SKM-1 (cell line): Measurements from ENCODE around the gene TRIM17.
"Not testable (repeated sequence)": the region's sequence is repeated elsewhere in the genome, so short reads cannot be mapped to it uniquely, and the experiment has no call there.

Experiments used
- DNase-seq: peaks from one replicate; lab custom pipeline; 2025; ENCODE audit not compliant: unreplicated experiment; lab: John Stamatoyannopoulos, UW

Gene TRIM17

DNA sequence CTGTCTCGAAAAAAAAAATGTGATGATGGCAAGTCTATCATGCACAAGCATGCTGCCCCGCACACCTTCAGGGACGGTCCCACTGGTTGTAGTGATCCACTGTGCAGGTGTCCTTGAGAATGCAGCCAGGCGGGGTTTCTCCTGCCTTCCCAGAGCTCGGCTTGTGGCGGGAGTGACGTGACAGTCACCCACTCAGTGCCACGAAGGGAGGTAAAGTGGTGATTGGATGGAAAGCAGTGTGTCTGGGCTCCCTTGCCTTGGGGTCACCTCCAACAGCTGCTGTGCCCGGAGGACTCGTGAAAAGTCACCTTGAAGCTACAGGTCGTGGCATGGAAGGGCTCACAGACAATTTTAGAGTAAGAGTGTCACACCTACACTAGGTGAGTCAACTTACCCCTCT lies 33.5 kb upstream of the TRIM17 start:
- DNase-seq = no peak

GRCh38 chr1:228448372-228448771 lies 31.7 kb upstream of the TRIM17 start:
- no peak for DNase-seq

- DNase-seq = no peak
Observed at GRCh38 chr1:228446852-228447251, 30.2 kb upstream of the TRIM17 start.

DNA sequence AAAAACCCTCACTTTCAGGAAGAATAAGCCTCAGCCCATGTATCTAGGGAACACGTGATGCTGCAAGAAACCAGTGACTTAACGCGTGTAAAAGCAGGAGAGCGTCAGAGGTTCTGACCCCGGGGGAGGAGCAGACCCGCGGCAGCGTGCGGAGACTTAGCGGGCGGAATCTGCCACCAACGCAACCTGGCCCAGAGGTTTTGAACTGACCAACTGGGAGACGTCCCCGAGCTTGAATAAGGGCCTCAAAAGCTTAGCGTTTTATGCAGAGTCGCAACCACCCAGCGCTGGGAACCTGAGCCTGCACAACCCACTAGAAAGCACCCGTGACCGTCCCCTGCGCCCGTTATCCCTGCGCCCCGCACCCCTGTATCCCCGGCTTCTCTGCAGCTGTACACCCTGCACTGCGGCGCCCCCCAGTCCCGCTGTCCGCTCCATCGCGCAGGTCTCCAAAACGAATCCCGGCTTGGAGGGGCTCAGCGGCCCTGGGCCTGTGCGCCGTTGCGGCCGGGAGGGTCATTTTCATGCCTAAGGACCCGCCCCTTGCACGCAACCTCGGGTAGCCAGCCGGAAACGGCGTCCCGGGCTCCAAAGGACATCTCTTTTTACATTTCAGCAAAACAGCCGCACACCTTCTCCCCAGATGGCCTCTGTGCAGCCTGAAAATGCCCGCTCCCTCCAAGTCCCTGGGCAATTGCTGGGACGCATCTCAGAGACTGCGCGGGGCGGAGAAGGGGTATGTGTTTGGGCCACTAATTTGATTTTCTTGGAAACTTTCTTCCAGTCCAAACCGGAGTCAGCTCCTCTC lies 29.4 kb upstream of the TRIM17 start:
- DNase-seq = no peak

DNA sequence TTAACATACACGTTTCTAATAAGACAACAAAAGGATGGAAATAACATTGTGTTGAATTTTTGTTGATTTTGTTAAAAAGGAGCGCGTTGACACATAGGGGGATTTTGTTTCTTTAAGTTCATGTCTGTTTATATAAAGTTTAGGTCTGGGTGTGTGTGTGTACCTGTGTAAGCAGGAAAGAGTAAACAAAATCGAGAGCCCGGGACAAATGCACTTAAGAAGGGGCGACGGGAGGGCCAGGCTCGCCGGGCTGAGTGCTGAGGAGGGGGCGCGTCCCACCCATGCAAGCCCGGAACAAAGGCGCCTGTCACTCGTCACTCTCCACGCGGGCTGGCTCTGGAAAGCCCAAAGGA lies 28.8 kb upstream of the TRIM17 start:
- no peak for DNase-seq

GRCh38 chr1:228443395-228443794 lies 26.7 kb upstream of the TRIM17 start:
- no peak for DNase-seq

DNA sequence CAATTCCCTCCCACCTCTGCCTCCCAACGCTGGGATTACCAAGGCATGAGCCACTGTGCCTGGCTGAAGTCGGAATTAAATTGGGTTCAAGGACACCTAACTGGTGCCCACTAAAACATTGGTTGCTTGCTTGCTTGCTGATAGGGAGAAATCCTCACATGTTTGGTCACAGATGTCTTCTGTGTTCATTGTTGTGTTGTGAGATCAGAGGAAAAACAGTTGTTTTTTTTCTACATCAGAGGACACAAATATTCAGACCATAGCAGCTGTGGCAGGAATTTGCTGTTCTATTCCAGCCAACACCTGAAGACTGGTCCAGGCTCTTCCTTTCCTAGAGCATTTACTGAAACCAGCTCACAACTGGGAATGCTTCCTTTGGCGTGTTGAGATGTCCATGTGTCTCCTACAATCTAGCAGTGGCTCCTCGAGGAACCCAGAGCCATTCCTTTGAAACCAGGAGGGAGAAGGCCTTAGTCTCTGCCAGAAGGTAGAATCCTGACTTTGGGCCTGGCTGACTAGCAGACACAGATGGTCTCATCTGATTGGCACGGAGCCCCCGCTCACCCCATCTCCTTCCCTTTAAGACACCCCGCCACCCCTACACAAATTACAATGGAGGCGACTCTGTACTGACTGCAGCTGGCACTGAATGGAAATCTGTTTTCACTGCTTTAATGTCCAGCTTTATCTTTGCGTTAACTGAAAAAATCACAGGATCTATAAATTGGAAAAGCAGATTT lies 24.3 kb upstream of the TRIM17 start:
- no peak for DNase-seq

- no peak for DNase-seq
Observed at GRCh38 chr1:228438266-228438665, 21.6 kb upstream of the TRIM17 start.

- no peak for DNase-seq
Observed at GRCh38 chr1:228437424-228437962, 20.8 kb upstream of the TRIM17 start.

DNA sequence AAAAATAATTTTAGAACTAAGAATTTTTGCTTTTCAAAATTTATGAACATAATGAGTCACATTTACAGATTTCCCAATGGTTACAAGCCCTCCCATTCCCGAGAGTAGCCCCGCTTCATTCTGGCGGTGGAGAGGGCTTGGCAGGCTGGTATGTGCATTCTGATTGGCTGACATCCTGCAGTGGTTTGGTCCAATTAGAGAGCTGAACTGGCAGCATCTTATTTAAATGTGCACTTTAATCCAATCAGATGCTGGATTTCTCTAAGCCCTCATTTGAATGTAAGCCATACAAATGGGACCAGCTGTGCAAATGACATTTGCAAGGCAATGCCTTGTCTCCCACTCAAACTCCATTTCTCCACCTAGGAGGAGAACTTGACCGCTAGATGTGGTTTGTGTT lies 18.0 kb upstream of the TRIM17 start:
- no peak for DNase-seq

GRCh38 chr1:228433337-228434053 lies 16.8 kb upstream of the TRIM17 start:
- not testable (repeated sequence) for DNase-seq

DNA sequence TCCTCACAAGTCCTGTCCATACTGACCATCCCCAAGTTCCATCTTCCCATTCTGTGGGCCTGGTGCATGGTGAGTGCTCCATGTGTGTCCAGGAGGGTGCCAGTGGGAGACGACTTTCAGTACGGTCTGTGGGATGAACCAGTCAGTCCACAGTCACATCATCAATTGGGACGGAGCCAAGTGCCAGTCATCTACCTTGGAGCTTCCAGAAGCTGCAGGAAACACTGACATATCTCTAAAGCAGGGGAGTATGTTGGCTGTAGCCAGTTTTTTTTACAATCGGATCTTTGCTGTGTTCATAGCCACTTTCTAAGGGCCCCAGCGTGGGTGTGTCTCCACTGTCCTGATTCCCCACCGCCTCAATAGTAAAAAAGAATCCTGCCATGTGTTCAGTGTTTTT lies 13.6 kb upstream of the TRIM17 start:
- DNase-seq = no peak

- no peak for DNase-seq
Observed at GRCh38 chr1:228429698-228430097, 13.0 kb upstream of the TRIM17 start.

- DNase-seq = no peak
Observed at GRCh38 chr1:228429007-228429406, 12.3 kb upstream of the TRIM17 start.

DNA sequence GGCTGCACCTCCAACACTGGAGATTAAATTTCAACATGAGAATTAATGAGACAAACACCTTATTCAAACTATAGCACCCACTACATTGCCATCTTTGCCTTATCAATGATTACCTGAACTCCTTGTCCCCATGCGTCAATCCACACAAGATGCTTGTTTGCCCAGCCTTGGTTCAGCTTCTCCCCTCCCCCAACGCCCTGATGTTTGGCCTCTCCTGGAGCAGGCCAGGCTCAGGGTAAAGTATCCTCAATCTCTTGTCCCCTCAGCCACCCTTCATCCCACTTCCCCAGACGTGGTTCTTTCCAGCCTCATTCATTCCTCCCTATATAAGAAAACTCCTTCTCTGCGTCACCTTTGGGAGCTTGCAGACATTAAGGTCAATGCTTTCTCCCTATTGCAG lies 11.8 kb upstream of the TRIM17 start:
- no peak for DNase-seq

GRCh38 chr1:228426518-228427175 lies 10.0 kb upstream of the TRIM17 start:
- DNase-seq = no peak

DNA sequence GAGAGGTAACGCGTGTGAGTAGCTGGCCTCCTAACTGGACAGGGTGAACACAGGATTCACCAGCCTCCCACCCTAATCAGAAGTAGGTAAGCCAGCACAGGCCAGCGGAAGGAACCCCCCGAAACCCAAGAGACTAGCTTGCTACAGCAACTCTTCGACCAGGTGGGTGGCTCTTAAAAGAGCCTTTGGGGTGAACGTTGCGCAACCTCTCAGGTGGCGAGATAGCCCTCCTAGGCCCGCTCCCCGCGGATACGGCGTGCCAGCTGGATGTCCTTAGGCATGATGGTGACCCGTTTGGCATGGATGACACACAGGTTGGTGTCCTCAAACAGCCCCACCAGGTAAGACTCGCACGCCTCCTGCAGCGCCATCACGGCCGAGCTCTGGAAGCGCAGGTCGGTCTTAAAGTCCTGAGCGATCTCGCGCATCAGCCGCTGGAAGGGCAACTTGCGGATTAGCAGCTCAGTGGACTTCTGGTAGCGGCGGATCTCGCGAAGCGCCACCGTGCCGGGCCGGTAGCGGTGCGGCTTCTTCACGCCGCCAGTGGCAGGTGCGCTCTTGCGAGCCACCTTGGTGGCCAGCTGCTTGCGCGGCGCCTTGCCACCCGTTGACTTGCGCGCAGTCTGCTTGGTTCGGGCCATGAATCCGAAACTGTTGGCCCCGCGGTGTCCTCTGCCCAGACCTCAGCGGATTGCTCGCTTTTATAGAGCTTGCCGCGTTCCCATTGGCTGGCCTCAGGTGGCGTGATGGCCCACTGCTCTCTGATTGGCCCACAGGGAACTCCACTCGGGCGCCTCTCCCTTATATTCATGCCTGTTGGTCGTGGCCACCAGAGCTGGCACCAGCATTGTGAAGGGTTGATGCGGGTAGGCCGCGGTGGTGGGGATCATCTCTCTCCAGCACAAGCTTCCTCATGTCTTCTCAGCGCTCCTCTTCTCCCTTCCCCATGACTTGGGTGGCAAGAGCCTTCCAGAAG lies 8.3 kb upstream of the TRIM17 start:
- DNase-seq = no peak

- DNase-seq = no peak
Observed at GRCh38 chr1:228423404-228424053, 6.9 kb upstream of the TRIM17 start.
